ENCODE data around the gene MYLK4. TPM values are rescaled to one million over a fixed set of nuclear protein-coding genes. Genes with fewer than 3 reads are reported as not detected.
"Not testable (repeated sequence)": the region's sequence is repeated elsewhere in the genome, so short reads cannot be mapped to it uniquely, and the experiment has no call there.

Gene MYLK4
- total RNA-seq, 1 experiment from 2014 or later: 0.34 TPM

DNA sequence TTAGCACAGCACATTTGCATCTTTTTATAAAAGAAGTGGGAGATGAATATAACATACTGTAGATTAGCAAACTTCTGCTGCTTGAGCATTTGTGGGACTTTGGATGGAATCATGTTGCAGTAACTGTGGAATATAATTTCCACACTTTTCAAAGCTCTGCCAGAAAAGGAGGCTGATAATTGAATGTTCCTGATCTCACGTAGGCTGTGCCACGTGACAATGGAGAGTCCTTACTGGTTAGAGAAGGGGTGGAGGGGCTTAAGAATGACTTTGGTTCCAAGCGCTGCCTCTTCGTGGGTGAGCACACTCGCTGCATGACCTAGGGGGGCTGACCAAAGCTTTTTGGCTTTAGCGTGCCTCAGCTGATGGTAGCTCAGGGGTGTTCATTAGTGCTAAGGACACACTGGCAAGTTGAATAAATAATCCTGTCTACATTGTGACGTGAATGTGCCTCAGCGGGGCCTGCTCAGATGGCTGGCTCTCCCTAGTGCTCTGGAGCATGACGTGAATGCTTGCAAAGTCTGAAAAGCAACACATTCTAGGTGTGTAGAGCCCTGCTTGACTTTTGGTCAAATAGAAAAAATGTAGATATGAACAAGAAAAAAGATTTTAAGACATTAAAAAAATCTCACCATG lies 29.5 kb upstream of the MYLK4 start:
- DNase-seq (ENCODE audit: low read depth): no peak

DNA sequence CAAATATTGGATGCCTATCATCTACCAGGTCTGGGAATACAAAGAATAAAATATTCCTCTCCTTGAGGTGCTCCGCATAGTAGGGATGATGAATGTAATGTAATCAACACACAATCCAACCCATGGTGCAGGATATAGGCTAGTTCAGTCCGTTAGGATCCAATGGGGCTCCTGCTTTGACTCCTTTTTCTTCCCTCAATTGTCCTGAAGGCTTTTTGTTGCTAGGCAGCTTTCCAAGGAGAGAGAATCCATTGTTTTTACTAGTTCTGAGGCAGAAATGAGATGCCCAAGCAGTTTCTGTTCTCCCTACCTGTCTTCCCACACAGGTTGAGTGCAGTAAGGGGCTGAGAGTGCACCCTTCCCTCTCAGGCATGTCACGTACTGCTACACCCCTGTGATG lies 26.5 kb upstream of the MYLK4 start:
- DNase-seq (ENCODE audit: low read depth): no peak

DNA sequence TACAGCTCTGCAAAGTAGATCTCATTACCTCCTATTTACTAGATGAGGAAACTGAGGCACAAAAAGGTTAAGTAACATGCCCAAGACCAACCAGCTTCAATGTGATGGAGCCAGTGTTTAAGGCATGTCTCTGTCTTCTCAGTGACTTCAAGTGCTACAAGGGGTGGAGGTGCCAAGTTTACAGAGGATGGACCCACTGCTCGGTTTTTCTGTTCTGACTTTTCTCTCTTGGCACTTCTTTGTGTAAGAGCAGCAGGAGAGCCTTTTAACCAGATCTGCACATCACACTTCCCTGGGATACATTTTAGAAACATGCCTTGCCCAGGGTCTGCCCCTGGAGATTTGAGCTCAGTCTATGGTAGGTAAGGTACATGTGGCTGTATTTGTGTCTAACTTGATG lies 24.3 kb upstream of the MYLK4 start:
- DNase-seq (ENCODE audit: low read depth): no peak

DNA sequence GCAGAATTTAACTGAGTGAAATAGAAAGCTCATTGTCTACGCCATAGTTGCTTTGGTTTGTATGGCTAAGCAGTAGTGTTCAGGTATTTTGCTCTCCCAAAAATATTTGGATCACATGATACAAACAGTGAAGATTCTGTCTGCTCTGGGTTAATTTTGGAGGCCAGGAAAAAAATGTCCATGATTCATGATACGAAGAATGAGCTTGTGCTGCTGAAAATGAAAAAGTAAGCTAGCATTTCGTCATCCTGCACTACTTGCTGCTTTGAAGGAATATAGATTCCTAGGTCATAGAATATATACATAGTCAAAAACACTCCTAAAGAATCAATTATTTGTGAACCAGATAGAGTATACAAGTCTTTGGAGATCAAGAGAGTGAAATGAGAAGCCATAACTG lies 22.7 kb upstream of the MYLK4 start:
- DNase-seq (ENCODE audit: low read depth): no peak

DNA sequence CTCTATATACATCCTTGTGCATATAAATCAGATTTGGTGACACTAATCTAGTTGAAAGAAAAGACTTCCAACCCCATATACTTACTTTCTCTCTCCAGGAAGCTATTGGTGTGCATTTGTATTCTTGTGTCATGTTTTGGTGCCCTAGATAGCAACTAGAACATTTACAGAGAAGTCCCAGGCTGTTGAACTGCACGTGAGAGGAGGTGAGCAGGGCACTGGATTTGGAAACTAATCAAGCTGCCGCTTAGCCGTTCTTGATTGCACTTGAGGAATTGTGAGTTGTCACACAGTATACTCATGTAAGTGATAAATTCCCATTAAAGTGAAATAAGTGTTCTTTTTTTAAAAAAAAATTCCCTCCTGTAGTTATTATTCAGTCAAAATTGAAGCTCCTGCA lies 22.1 kb upstream of the MYLK4 start:
- DNase-seq (ENCODE audit: low read depth): no peak

DNA sequence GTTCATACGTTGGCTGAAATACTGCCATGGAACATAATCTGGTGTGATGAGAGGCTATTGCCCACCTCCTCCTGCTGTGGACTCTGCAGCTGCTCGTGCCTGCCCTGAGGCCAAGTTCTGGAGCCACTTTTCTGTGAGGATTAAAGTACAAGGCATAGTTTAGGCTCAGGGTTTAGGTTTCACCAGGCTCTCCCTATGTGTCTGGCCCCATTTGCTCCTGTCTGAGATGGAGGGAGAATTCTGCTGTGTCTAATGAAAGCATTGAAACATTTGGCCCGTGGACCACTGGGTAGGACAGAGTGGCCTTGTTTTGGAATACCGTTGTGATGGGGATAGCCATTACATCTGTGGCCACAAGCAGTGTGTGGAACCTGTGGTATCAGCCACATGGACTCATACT lies 20.4 kb upstream of the MYLK4 start:
- DNase-seq (ENCODE audit: low read depth): no peak

DNA sequence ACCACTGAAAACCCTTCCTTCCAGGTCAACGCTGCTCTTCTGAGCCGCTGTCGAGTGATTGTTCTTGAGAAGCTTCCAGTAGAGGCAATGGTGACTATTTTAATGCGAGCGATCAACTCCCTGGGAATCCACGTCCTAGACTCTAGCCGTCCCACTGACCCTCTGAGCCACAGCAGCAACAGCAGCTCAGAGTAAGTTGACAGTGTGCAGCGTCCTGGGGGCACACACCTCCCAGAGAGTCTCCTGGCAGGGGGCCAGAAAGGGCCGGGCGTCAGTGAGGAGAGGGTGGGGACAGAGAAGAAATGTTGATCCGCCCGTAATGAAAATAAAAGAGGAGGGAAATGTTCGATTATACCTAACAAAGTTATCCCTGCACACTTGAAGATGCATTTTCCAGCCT lies 19.4 kb upstream of the MYLK4 start:
- DNase-seq (ENCODE audit: low read depth): no peak

DNA sequence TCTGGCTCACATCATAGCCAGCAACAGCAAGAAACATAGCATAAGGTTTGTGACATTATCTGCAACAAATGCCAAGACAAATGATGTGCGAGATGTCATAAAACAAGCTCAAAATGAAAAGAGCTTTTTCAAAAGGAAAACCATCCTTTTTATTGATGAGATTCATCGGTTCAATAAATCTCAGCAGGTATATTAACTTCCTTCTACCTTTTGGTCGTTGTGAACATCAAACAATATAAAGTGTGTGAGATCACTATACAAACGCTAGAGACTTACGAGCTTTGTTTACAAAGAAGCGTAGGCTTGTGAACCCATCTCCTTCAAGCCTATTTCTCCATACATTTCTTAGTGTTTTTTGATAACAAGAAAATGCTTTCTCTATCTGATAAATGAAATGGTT lies 18.0 kb upstream of the MYLK4 start:
- DNase-seq (ENCODE audit: low read depth): no peak

DNA sequence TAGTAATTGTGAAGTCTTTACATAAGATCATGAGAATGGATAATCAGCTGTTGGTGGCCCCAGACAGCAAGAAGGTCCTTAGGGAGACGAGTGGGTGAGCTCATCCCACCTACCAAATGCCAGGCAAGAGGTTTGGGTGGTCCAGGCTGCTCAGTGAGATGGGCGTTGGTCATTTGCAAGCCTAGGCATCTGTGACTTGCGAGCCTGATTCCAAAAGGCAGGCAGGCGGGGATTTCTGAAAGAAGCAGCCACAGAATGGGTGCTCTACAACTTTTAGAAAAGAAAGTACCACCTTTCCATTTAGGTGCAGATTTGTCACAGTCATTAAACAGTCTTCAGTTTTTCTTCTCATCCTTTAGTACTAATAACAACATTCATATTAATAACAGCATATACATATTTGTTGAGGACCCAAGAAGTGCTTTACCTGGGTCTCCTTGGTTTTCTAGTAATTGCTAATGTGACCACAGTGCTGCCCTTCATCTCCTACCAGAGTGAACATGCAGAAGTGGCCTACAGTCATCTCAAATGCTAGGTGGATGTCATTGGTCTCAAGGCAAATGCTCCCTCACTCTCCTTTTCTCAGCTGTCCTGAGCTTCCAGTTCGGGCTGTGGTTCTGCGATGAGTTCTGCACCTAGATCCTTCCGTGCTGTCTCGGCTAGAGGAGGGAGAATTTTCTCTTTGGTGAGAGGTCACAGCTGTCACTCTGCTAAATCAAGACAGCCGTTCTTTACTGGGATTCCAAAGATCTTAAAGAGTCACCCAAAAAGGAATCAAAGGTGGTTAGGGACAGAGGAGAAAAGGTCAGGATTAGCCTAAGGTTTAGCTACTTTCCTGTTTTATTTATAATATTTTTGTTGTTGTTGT lies 17.2 kb upstream of the MYLK4 start:
- no peak for DNase-seq (ENCODE audit: low read depth)

DNA sequence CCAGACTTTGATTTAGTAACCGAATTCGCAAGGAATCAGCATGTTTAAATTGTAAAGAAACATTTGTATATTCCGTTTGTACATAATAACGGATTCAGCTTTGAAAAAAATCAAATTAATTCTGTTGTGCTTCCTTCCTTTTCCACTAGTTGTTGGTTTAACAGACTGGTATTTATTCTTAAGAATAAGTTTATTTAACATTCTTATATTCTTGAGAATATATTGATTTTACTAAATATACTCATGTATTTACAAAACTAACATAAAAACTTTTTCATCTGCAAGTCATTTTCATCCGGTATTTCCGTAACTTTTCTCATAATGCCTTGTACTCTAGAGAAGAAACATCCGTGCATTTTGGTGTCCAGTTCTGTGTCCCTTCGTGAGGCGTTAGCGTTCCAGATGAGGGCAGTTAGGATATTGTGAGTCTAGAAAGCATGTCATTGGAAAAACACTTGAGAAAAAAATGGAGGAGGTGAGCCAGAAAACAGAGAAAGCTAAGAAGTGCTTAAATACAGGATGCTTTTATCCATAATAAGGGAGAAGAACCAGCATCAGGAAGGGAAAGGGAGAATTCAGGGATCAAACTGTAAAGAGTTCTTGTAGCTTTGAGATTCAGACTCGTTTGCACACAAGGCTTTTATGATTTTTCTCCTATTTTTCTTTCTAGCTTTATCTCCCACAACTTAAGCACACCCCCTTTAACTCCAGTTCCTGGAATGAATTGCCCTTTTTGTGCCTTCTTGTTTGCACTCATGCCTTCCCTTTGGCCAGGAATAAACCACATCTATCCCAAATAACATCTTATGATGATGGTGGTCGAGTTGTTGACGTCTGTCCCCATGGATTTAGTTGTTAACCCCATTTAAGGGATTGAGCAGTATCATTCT lies 16.3 kb upstream of the MYLK4 start:
- no peak for DNase-seq (ENCODE audit: low read depth)

DNA sequence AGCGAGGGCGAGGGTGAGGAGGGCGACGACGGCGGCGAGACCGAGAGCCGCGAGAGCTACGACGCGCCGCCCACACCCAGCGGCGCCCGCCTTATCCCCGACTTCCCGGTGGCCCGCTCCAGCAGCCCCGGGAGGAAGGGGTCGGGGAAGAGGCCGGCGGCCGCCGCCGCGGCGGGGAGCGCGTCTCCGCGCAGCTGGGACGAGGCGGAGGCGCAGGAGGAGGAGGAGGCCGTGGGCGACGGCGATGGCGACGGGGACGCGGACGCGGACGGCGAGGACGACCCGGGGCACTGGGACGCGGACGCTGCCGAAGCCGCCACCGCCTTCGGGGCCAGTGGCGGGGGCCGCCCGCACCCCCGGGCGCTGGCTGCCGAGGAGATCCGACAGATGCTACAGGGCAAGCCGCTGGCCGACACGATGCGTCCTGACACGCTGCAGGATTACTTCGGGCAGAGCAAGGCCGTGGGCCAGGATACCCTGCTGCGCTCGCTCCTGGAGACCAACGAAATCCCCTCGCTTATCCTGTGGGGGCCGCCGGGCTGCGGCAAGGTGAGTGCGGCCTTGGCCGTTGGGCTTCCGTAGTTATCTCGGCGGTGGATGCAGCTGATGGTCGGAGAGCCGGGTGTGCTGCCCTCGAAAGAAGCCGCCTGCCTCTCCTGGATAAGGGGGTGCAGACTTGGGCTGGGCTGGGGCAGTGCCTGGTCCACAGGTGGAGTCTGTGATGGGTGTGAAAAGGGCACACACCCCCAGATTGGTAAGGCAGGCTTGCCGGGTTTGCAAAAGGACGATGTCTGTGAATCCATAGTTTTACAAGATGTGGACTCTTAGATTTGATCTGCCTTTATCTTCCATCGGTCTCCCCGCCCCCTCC lies 15.4 kb upstream of the MYLK4 start:
- DNase-seq (ENCODE audit: low read depth): peak; percentile 67

DNA sequence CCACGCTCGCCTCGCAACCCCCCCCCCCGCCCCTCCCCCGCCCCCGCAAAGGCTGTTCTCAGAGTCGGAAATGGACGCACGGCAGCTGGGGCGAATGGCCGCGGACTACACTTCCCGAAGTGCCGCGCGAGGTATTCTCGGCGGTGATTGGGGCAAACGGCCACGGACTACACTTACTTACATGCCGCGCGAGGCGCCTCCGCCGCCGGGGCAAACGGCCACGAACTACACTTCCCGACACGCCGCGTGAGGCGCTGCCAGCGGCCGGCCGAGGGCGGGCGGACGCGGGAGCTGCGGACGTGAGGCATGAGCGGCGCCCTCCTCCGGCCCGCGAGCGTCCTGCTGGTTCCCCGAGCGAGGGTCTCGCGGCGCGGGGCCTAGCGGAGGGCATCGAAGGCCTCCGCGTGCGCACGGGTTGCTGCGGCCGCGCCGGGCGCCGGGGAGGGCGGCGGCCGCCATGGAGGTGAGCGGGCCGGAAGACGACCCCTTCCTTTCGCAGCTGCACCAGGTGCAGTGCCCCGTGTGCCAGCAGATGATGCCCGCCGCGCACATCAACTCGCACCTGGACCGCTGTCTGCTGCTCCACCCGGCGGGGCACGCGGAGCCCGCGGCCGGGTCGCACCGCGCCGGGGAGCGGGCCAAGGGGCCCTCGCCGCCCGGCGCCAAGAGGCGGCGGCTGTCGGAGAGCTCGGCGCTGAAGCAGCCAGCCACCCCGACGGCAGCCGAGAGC lies 14.6 kb upstream of the MYLK4 start, which contains the start of gene WRNIP1:
Gene WRNIP1 (plus strand): TSS at position 228 of the 730 bp plus-strand sequence. CDS start 230 bp downstream, at position 458.
- peak; percentile 100 for DNase-seq (ENCODE audit: low read depth)

DNA sequence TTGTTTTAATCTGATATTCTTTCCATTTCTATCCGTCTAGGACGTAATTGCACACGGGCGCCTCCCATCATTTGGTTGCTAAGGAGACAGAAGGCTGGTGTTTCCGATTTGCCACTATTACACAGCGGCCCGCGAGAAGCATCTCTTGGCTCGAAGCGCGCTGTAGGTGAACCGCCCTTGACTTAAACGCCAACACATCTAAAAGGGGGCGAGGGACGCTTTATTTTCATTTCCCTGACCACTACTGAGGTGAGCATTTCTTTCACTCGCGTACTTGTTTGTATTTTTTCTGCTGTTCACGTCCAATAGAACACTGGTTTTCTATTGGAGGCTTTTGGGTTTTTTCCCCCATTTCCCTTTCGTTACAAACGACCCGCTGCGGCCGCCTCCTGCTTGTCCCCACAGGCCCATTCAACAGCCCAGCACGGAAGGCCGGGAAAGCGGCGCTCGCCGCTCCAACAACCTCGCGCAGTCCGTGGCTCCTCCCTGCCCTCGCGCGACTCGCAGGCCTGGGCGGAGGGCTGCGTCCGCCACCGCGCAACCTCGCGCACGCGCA lies 14.0 kb upstream of the MYLK4 start:
- peak; percentile 73 for DNase-seq (ENCODE audit: low read depth)

DNA sequence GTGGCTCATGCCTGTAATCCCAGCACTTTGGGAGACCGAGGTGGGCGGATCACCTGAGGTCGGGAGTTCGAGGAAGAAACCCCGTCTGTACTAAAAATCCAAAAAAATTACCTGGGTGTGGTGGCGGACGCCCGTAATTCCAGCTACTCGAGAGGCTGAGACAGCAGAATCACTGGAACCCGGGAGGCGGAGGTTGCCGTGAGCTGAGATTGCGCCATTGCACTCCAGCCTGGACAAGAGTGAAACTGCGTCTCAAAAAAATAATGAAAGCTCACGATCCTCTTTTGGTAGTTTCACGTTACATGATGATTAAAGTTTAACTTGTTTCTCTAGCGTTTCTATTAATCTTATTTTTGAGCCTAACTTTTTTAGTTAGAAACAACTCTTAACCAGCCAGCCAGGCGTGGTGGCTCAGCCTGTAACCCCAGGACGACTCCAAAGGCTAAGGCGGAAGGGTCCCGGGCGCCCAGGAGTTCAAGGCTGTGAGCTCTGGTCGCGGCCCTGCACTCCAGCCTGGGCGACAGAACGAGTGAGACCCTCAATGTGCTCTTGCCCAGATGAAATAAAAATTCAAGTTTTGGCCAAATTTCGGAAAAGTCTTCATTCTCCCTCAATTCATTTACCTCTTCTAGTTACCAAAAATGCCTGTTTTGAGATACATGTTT lies 13.3 kb upstream of the MYLK4 start:
- DNase-seq (ENCODE audit: low read depth): no peak

DNA sequence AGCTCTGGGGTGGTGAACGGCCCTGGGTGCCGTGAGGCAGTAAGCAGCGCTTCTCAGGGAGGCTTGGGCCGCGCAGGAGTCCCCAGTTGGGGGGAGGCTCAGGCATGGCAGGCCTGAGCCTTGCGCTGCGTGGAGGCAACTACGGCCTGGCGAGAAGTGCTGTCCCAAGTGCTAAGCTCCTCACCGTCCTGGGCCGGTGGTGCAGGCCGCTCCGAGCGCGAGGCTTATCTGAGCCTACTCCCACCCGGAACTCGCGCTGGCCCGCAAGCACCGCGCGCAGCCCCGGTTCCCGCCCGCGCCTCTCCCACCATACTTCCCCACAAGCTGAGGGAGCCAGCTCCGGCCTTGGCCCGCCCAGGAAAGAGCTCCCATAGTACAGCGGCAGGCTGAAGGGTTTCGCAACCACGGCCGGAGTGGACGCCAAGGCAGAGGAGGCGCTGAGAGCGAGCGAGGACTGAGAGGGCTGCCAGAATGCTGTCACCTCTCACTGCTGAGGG lies 12.7 kb upstream of the MYLK4 start:
- DNase-seq (ENCODE audit: low read depth): no peak

DNA sequence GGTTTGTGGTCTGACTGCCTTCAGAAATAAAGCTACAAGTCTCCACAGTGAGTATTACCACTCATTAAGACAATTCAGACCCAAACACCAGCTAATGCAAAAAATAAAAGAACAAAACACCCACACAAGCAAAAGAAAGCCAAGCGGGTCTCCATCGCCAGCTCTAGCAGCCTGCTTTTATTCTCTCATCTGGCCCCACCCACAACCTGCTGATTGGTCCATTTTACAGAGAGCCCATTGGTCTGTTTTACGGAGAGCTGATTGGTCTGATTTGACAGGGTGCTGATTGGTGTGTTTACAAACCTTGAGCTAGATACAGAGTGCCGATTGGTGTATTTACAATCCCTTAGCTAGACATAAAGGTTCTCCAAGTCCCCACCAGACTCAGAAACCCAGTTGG lies 12.1 kb upstream of the MYLK4 start:
- DNase-seq (ENCODE audit: low read depth): not testable (repeated sequence)

DNA sequence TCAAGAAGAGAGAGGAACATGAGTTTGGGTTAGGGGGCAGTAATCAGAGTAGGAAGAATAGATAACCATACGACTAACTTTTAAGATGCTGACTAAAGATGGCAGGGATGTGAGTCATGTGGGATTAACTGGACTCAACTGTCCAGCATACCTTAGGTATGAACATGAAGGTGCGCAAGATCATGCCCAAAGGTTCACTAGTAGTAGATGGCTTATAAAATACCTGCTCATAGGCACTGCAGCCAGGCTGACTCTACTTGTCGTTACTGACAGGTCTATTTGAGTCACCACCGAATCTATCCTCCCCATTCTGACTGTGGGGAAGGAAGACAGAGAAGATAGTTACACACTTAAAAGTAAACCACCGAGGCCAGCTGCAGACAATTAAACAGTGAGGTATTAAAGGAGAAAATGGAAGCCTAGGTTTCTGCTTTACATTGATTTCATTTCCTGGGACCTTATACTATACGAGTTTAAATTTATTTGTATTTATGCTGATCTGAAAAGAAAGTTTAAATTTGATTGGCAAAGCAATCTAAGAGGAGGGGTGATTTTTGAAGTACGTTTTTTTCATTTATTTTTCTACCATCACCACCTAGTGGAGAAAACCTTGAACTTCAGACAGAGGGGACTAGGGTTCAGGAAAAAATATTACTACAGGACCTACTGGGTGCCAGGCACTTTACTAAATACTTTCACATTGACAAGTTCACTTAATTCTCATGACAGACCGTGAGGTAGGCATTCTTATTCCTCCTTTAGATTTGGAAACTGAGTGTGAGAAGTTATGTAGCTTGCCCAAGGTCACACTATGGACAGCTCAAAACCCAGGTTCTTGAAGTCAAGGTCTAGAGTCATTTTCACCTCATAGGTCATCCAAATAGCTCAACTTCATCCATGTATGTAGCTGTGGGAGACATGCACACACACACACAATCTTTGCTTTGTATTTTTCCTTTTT lies 10.4 kb upstream of the MYLK4 start:
- no peak for DNase-seq (ENCODE audit: low read depth)

DNA sequence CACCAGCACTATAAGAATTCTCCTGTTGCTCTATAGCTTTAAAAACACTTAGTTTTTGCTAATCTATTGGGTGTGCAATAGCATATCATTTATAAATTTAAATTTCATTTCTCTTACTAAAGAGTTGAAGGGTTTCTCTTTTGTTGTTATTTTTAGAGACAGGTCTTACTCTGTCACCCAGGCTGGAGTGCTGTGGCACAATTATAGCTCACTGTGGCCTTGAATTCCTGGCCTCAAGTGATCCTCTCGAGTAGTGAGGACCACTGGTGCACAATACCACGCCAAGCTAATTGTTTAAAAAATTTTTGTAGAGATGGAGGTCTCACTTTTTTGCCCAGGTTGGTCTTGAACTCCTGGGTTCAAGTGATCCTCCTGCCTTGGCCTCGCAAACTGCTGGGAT lies 8.3 kb upstream of the MYLK4 start:
- DNase-seq (ENCODE audit: low read depth): no peak

Measured in Daoy (cell line).